A673 (cell line): ENCODE data around the gene SBF2. TPM values are rescaled to one million over a fixed set of nuclear protein-coding genes. Genes with fewer than 3 reads are reported as not detected.

ENCODE experiments used
- BruUV-seq: library from RNA; stranded (reverse); fragments of 400-500 nt; replicated peaks from 2 replicates; lab custom pipeline; 2021; lab: Mats Ljungman, UMichigan
- CTCF ChIA-PET: fragments of 300-600 bp; sonication (Branson Sonifier 250); formaldehyde crosslinking; loops from one replicate; lab custom pipeline; 2022; ENCODE audit warnings: antibody characterized with exemption; lab: Charles Lee
- POLR2A ChIA-PET: fragments of 300-600 bp; sonication (Branson Sonifier 250); formaldehyde crosslinking; loops from one replicate; lab custom pipeline; 2022; ENCODE audit warnings: antibody characterized with exemption; ENCODE audit not compliant: low non-redundant PET; lab: Charles Lee
- DNase-seq: peaks from one replicate; pipeline ENCODE4 v3.0.0-alpha.2; 2015; ENCODE audit warnings: low spot score
- H3K27ac ChIP-seq: fragments of 200-600 bp; sonication (generic); 2 replicates; pipeline ENCODE4 v1.5.1; 2016; ENCODE audit warnings: mixed run types, low read depth, mild to moderate bottlenecking, mixed read lengths, antibody characterized with exemption, low read length; ENCODE audit not compliant: poor library complexity, severe bottlenecking
- H3K27me3 ChIP-seq: fragments of 200-600 bp; sonication (generic); replicated peaks from 2 replicates; pipeline ENCODE4 v1.6.1; 2017; ENCODE audit warnings: mixed run types, low read depth, mild to moderate bottlenecking, mixed read lengths, antibody characterized with exemption, low read length; ENCODE audit not compliant: insufficient read depth, poor library complexity
- H3K36me3 ChIP-seq: fragments of 200-600 bp; sonication (generic); 2 replicates; pipeline ENCODE4 v1.6.1; 2016; ENCODE audit warnings: mixed run types, mild to moderate bottlenecking, mixed read lengths, antibody characterized with exemption, low read length; ENCODE audit not compliant: insufficient read depth, poor library complexity, severe bottlenecking
- H3K4me1 ChIP-seq: fragments of 200-600 bp; sonication (generic); 2 replicates; pipeline ENCODE4 v1.6.1; 2017; ENCODE audit warnings: mixed run types, mild to moderate bottlenecking, mixed read lengths, antibody characterized with exemption, low read length; ENCODE audit not compliant: insufficient read depth, poor library complexity, severe bottlenecking
- H3K4me3 ChIP-seq: fragments of 200-600 bp; sonication (generic); 2 replicates; pipeline ENCODE4 v1.5.1; 2016; ENCODE audit warnings: low read depth, mixed run types, mild to moderate bottlenecking, mixed read lengths, low read length; ENCODE audit not compliant: poor library complexity, severe bottlenecking
- H3K9me3 ChIP-seq: fragments of 200-600 bp; sonication (generic); 2 replicates; pipeline ENCODE4 v1.6.1; 2016; ENCODE audit warnings: mixed run types, low read depth, mild to moderate bottlenecking, mixed read lengths, antibody characterized with exemption, low read length; ENCODE audit not compliant: poor library complexity, severe bottlenecking
- EZH2 ChIP-seq: fragments of 200-600 bp; sonication (generic); IDR thresholded peaks from 2 replicates; pipeline ENCODE4 v1.6.1; 2017; ENCODE audit warnings: borderline replicate concordance, low read depth, mild to moderate bottlenecking, mixed read lengths, antibody characterized with exemption, low read length; ENCODE audit not compliant: poor library complexity, severe bottlenecking
- intact Hi-C: fragments of 100-400 bp; cut with micrococcal nuclease; formaldehyde crosslinking; loops from one replicate; pipeline ENCODE4 v1.10.0; 2022; ENCODE audit not compliant: unreplicated experiment
- total RNA-seq: library from RNA; stranded (reverse); gene quantifications from 2 replicates; pipeline ENCODE4 v1.2.3, GENCODE V29; 2021
- TF ChIP-seq, protein P1 (sequence below): fragments of 300-800, 200-600 bp; sonication (generic); conservative IDR thresholded peaks from 2 replicates; pipeline ENCODE4 v1.5.1; 2017; ENCODE audit warnings: low read depth, mild to moderate bottlenecking, antibody characterized with exemption, low read length, moderate library complexity, mixed read lengths

SBF2 gene
- total RNA-seq, 1 experiment from 2014 or later, result 31.8 TPM

DNA sequence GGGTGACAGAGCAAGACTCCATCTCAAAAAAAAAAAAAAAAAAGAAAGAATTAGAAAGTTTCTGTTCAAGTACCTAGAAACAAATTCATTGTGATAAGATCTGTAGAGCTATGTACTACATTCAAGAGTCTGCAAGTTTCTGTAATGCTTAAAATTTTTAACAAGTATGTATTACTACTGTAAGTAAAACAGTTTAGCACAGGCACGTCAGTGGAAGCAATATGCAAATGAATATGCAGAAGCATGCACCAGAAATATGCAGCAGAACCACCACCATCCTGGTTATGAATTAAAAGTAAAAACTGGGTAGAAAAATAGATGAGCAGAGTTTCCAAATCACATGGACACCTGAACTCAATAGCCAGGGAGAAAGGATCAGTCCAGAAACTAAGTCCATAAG is 19.3 kb downstream of the SBF2 start:
- Histone ChIP-seq H3K27ac (no peak overlapping the region), H3K4me1 (peaks cover 14% of the 10 kb centered on the region), H3K36me3 (no peaks in the 10 kb centered on the region), H3K27me3 (no peaks in the 10 kb centered on the region), H3K4me3 (no peak overlapping the region), H3K9me3 (no peaks in the 10 kb centered on the region)
- TF ChIP-seq, protein P1, sequence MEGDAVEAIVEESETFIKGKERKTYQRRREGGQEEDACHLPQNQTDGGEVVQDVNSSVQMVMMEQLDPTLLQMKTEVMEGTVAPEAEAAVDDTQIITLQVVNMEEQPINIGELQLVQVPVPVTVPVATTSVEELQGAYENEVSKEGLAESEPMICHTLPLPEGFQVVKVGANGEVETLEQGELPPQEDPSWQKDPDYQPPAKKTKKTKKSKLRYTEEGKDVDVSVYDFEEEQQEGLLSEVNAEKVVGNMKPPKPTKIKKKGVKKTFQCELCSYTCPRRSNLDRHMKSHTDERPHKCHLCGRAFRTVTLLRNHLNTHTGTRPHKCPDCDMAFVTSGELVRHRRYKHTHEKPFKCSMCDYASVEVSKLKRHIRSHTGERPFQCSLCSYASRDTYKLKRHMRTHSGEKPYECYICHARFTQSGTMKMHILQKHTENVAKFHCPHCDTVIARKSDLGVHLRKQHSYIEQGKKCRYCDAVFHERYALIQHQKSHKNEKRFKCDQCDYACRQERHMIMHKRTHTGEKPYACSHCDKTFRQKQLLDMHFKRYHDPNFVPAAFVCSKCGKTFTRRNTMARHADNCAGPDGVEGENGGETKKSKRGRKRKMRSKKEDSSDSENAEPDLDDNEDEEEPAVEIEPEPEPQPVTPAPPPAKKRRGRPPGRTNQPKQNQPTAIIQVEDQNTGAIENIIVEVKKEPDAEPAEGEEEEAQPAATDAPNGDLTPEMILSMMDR, result no peak
- TF ChIP-seq EZH2, result no peak
- ChIA-PET POLR2A (no interaction called here), CTCF (no interaction called here)
- no TSS peak for BruUV-seq
- intact Hi-C loops, result no loop called here
- DNase-seq, result no peak

GRCh38 chr11:10273738-10274137 is 20.3 kb downstream of the SBF2 start:
- no peak for TF ChIP-seq EZH2
- TF ChIP-seq, protein P1, result no peak
- no peak for DNase-seq
- H3K4me1 ChIP-seq, result peaks cover 14% of the 10 kb centered on the region
- ChIA-PET CTCF (no interaction called here), POLR2A (no interaction called here)
- intact Hi-C loops, result no loop called here
- no peaks in the 10 kb centered on the region for H3K9me3 ChIP-seq
- no peak overlapping the region for H3K27ac ChIP-seq
- H3K36me3 ChIP-seq, result no peaks in the 10 kb centered on the region
- BruUV-seq, result no TSS peak
- no peak overlapping the region for H3K4me3 ChIP-seq
- H3K27me3 ChIP-seq, result no peaks in the 10 kb centered on the region

DNA sequence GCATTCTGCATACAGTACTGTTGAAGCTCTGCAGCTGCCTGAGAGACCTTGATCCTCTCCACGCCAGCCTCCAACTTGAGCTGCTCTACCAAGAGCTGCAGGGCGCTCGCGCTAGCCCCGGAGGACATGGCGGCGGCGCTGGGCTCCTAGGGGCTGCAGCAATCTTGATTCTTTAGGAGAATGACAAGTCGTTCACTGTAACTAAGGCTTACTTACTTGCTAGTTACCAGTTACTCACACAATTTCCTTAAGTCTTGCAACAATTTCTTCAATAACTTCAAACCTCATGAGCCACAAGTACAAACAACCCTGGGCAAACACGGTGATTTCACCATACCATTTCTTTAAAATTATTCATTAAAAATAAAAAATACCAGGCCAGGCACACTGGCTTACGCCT is 21.9 kb downstream of the SBF2 start:
- POLR2A ChIA-PET, result no interaction called here
- intact Hi-C loops, result no loop called here
- Histone ChIP-seq H3K4me3 (no peak overlapping the region), H3K9me3 (no peaks in the 10 kb centered on the region), H3K27me3 (no peaks in the 10 kb centered on the region), H3K27ac (no peak overlapping the region), H3K4me1 (peaks cover 14% of the 10 kb centered on the region), H3K36me3 (no peaks in the 10 kb centered on the region)
- TF ChIP-seq EZH2, result no peak
- TF ChIP-seq, protein P1, result no peak
- no peak for DNase-seq
- CTCF ChIA-PET, result no interaction called here
- BruUV-seq, result no TSS peak
